Right cardiac atrium (tissue), 5 donors: ENCODE results near the gene LGR5. TPM values are rescaled to one million over a fixed set of nuclear protein-coding genes. Genes with fewer than 3 reads are reported as not detected.
"Not testable (repeated sequence)": the region's sequence is repeated elsewhere in the genome, so short reads cannot be mapped to it uniquely, and the experiment has no call there.

Source experiments
- ATAC-seq, 2 donors: fragments of 200-7000 bp; cut with Tn5 transposase; one replicate each; pipeline versions ENCODE4 v1.8.0 to v1.9.1; 2020; ENCODE audit warnings: moderate library complexity in 2 of 2, mild to moderate bottlenecking in 1 of 2
- DNase-seq, 3 donors: peaks; one replicate each; pipeline ENCODE4 v3.0.0-alpha.2; 2020
- H3K27ac ChIP-seq: one replicate; pipeline ENCODE4 v1.5.1; 2013; ENCODE audit warnings: mild to moderate bottlenecking, low read length, control low read depth, moderate library complexity
- H3K27me3 ChIP-seq: one replicate; pipeline ENCODE4 v1.6.1; 2013; ENCODE audit not compliant: control insufficient read depth, insufficient read depth
- H3K4me1 ChIP-seq: one replicate; pipeline ENCODE4 v1.6.1; 2013; ENCODE audit warnings: low read length; ENCODE audit not compliant: control insufficient read depth, insufficient read depth
- H3K4me3 ChIP-seq: one replicate; pipeline ENCODE4 v1.5.1; 2013; ENCODE audit warnings: low read length, control low read depth
- H3K9me3 ChIP-seq: one replicate; pipeline ENCODE4 v1.6.1; 2013; ENCODE audit warnings: low read length; ENCODE audit not compliant: control insufficient read depth
- WGBS: extraction: QIAGEN DNeasy Blood & Tissue Kit; methylation state at CpG from one replicate; pipeline ENCODE4 v1.1.7; 2013; 5-methylcytosine and 5-hydroxymethylcytosine counted together
- intact Hi-C, 4 donors: fragments of 100-400 bp; cut with DNase I; formaldehyde crosslinking; loops; one replicate each; pipeline versions ENCODE4 v1.11.0 to v1.14.0; 2022 to 2023
- polyA plus RNA-seq: library from polyadenylated mRNA; stranded (reverse); fragments of 200-250 nt; gene quantifications from one replicate; pipeline ENCODE4 v1.2.3, GENCODE V29; 2013
- total RNA-seq, 4 donors: library from RNA; stranded (reverse); fragmentation: NEBNext Ultra II Directional; extraction: Animal tissue kit (Norgen Biotek cat#: 25700); gene quantifications; one replicate each; pipeline ENCODE4 v1.2.1, GENCODE V29; 2021
- donor health status: healthy with polysubstance abuse.
- donor health status: DM: no; HTN: yes; CAD: no.
- donor health status: DM: no; HTN: no; CAD: no.
- donor health status: DM: no; HTN: yes; CAD: no; lungs with severe emphysema.
- donor health status: DM: yes; HTN: yes; CAD: no.

Gene LGR5
- total and polyA plus RNA-seq, 5 donors, result 0.14 to 0.68 (median 0.29) TPM; not detected in 2

DNA sequence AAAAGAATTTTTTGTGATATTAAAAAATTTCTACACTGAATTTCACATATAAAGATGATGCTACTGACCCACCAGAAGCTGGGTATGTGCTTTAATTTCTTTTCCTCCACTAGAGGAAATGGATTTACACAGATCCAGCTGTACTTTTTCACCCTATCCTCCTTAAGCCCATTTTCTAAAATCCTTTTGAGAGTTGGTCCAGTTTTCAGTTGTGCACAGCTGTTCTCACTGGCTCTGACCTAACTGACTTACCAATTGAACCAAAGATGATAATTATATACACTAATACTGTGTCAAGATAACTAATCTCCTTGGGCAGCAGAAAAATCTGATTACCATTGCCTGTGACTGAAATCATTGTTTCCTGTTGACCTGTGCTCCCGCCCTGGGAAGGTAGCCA is 115.6 kb downstream of the LGR5 start:
- H3K27ac ChIP-seq, result no peak overlapping the region
- no peak for ATAC-seq
- no peaks in the 10 kb centered on the region for H3K4me1 ChIP-seq
- H3K27me3 ChIP-seq, result no peaks in the 10 kb centered on the region
- intact Hi-C loops, result no loop called here
- 80% methylated on average over 1 of the region's 1 CpG for WGBS
- no peak for DNase-seq
- H3K9me3 ChIP-seq, result no peaks in the 10 kb centered on the region
- no peak overlapping the region for H3K4me3 ChIP-seq

GRCh38 chr12:71555789-71556188 is 116.2 kb downstream of the LGR5 start:
- intact Hi-C loops, H3K27me3 ChIP-seq, H3K9me3 ChIP-seq, H3K4me3 ChIP-seq, H3K4me1 ChIP-seq, ATAC-seq, H3K27ac ChIP-seq, DNase-seq: not testable (repeated sequence)
- 95% methylated on average over 1 of the region's 1 CpG for WGBS

DNA sequence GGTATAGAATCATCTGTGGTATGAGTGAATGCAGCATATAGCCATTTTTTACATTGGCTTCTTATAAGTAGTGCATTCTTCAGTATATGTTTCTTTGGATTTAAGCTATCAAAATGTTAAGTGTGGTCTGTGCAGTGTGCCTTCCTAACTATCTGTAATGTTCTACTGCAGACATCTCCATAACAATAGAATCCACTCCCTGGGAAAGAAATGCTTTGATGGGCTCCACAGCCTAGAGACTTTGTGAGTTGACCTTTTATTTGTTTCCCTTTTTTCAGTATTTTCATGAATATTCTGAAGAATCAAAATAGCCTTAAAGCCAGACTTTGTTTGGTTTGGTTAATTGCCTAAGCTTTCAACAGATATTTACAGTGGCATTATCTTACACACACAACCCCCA is 116.8 kb downstream of the LGR5 start:
- H3K27ac ChIP-seq, result no peak overlapping the region
- no peak overlapping the region for H3K4me3 ChIP-seq
- no peaks in the 10 kb centered on the region for H3K9me3 ChIP-seq
- no peak for DNase-seq
- intact Hi-C loops, result no loop called here
- no peaks in the 10 kb centered on the region for H3K4me1 ChIP-seq
- no peak for ATAC-seq
- no peaks in the 10 kb centered on the region for H3K27me3 ChIP-seq

DNA sequence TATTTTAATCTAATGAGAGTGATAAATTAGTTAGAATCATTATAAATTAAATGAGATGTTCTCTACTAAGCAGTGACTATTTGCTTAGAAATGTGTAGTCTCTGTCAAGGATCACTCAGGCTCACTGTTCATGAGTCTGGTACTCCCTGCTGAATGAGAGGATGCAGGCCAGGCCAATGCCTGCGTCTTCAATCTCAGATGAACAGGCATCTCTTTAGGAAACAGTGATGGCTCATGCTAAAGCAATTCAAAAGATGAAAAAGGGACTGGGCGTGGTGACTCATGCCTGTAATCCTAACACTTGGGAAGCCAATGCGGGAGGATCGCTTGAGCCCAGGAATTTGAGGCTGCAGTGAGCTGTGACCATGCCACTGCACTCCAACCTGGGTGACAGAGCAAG is 117.3 kb downstream of the LGR5 start:
- ATAC-seq (no peak), DNase-seq (no peak)
- Histone ChIP-seq H3K9me3 (no peaks in the 10 kb centered on the region), H3K4me1 (no peaks in the 10 kb centered on the region), H3K27ac (no peak overlapping the region), H3K27me3 (no peaks in the 10 kb centered on the region), H3K4me3 (no peak overlapping the region)
- 87% methylated on average over 4 of the region's 4 CpGs for WGBS
- intact Hi-C loops, result no loop called here

DNA sequence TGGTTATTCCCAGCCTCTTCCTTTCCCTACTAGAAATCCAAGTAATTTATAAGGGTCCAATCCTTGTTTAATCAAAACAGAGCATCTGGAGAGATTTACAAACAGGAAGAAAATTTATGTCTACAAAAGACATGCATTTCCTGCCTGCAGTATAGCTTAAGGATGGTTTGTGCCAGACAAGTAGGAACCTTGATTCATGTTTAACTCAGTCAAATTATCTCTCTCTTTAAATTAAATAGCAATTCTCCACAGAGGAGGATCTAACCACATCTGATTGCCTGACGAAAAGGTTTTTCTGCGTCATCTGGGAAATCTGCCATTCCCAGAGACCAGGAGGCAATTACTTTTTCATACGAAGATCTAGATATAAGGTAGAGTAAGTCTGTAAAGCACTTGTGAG is 118.8 kb downstream of the LGR5 start:
- H3K27me3 ChIP-seq, result no peaks in the 10 kb centered on the region
- H3K4me1 ChIP-seq, result peaks cover 1% of the 10 kb centered on the region
- ATAC-seq, result no peak
- no peaks in the 10 kb centered on the region for H3K9me3 ChIP-seq
- DNase-seq, result no peak
- intact Hi-C loops, result no loop called here
- H3K27ac ChIP-seq, result no peak overlapping the region
- no peak overlapping the region for H3K4me3 ChIP-seq
- WGBS, result 68% methylated on average over 3 of the region's 3 CpGs

DNA sequence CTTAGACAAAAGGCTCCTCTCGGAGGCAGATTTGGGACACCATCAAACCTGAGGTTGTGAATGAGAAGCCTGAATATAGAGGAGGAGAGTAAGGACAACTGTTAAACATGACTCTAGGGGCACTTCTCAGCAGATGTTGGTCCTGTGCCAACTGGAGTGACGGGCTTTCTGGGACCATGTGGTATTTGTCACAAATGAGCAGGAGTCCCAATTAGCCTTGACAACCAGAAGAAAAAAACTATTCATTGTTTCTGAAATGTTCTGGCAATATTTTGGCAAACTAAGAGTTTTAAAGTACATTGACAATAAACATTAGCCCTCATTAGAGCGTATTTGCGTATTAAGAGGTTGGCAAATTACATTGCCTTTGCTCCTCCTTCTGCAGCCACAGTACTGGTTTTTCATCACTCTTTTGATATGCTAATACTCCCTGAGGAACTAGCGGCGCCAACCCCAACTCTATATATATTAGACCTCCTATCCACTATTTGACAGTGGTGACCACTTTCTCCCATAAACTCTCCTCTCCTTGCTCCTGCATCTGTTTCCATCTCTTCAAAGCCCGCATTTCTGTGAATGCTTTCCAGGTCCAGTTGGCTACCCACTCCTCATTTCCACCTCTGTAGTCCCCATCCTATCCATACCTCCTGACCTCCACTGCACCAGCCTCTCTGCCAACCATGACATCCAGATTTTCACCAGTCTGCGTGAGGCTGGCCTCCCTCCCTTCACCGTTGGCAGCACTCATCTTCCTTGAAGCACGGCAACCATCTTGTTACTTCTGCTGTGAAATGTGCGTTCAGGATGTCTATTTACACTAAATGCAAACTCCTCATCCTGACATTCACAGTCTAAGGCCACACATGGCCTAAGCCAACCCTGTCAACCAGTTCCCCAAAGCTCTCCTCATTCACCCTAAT is 123.3 kb downstream of the LGR5 start:
- Histone ChIP-seq H3K4me3 (no peak overlapping the region), H3K9me3 (no peaks in the 10 kb centered on the region), H3K27ac (no peak overlapping the region), H3K4me1 (peaks cover 1% of the 10 kb centered on the region), H3K27me3 (no peaks in the 10 kb centered on the region)
- ATAC-seq (no peak), DNase-seq (no peak)
- WGBS, result 67% methylated on average over 11 of the region's 11 CpGs
- intact Hi-C loops, result no loop called here

DNA sequence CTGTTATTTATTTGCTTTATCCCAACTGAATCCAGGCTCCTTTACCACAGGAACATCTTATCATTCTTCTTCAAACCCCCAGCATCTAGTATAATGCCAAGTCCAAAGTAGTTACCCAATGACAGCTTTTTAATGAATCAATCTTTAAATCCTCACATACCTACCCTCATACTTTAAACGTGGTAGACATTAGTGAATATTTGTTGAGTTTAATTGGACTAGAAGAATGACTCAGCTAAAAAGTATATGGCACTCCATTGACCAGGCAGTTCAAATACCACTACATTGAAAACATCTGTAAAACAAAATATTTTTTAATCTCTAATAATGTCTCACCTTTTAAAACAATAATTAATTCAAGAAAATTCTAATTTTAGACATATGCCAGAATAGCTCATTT is 125.9 kb downstream of the LGR5 start:
- Histone ChIP-seq H3K27me3 (no peaks in the 10 kb centered on the region), H3K27ac (no peak overlapping the region), H3K4me3 (no peak overlapping the region), H3K4me1 (peaks cover 1% of the 10 kb centered on the region), H3K9me3 (no peaks in the 10 kb centered on the region)
- intact Hi-C loops, result no loop called here
- DNase-seq, result no peak
- no peak for ATAC-seq
- 59% methylated on average over 1 of the region's 1 CpG for WGBS

DNA sequence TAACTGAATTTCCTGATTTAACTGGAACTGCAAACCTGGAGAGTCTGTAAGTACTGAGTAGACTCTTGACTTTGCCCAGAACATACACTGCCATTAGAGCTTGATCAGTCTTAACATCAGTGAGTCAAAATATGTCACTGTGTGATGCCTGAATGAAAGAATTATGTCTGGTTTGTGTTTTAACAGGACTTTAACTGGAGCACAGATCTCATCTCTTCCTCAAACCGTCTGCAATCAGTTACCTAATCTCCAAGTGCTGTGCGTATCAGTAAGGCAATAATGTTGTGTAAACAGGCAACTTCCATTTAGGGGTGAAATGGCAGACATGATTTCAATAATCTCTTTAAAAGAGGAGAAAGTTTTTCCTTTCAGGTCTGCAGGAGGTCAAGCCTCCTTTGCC is 127.1 kb downstream of the LGR5 start:
- intact Hi-C loops, result no loop called here
- no peak for ATAC-seq
- 55% methylated on average over 2 of the region's 2 CpGs for WGBS

GRCh38 chr12:71567537-71567936 is 127.9 kb downstream of the LGR5 start:
- DNase-seq (no peak), ATAC-seq (no peak)
- peaks cover under 1% of the 10 kb centered on the region for H3K4me1 ChIP-seq
- no peak overlapping the region for H3K4me3 ChIP-seq
- intact Hi-C loops, result no loop called here
- no peak overlapping the region for H3K27ac ChIP-seq
- no peaks in the 10 kb centered on the region for H3K27me3 ChIP-seq
- 53% methylated on average over 3 of the region's 3 CpGs for WGBS
- no peaks in the 10 kb centered on the region for H3K9me3 ChIP-seq

More for the DNA sequence above, 127.1 kb downstream of the LGR5 start:
- H3K4me1 ChIP-seq, result peaks cover 1% of the 10 kb centered on the region
- DNase-seq, result no peak
- no peak overlapping the region for H3K4me3 ChIP-seq
- H3K27ac ChIP-seq, result no peak overlapping the region
- H3K9me3 ChIP-seq, result no peaks in the 10 kb centered on the region
- no peaks in the 10 kb centered on the region for H3K27me3 ChIP-seq

- H3K27ac ChIP-seq, H3K27me3 ChIP-seq, H3K4me1 ChIP-seq, H3K4me3 ChIP-seq, ATAC-seq, intact Hi-C loops, H3K9me3 ChIP-seq, DNase-seq: not testable (repeated sequence)
- 92% methylated on average over 6 of the region's 6 CpGs for whole genome bisulfite sequencing
Measured at GRCh38 chr12:71569885-71570284, 130.3 kb downstream of the LGR5 start.

DNA sequence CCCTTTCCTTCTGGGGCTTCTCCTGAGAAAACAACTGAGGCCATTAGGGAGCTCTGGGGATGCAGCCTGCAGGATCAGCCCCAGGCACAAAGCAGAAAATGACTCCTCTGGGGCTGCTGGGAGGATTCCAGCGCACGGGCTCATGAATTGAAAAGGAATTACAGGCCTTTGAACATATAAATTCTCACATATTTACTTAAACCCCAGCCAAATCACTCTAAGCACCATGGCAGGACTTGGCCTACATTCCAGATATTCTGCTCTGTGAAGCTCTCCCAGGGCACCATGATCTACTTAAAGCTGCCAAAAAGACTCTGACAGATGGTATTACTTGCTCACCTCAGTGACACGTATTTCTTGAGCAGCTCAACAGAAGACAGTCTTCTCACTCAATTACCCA is 136.9 kb downstream of the LGR5 start:
- WGBS, result 75% methylated on average over 3 of the region's 3 CpGs
- no peak for DNase-seq
- intact Hi-C loops, result no loop called here

More for the DNA sequence above, 136.9 kb downstream of the LGR5 start:
- H3K4me1 ChIP-seq, result no peaks in the 10 kb centered on the region
- H3K4me3 ChIP-seq, result no peak overlapping the region
- no peak overlapping the region for H3K27ac ChIP-seq
- H3K27me3 ChIP-seq, result no peaks in the 10 kb centered on the region
- H3K9me3 ChIP-seq, result no peaks in the 10 kb centered on the region
- ATAC-seq, result no peak
